Nephron (organoid): Measurements from ENCODE around the gene NEK7.

ENCODE experiments used
- H3K27ac Mint-ChIP-seq, 3 experiments: 2 replicates each; pipeline ENCODE4 v1.8.0; 2020; ENCODE audit warnings: mixed read lengths in 3 of 3, mild to moderate bottlenecking in 2 of 3, moderate library complexity in 1 of 3
- H3K27me3 Mint-ChIP-seq: 2 replicates; pipeline ENCODE4 v1.8.0; 2021; ENCODE audit warnings: low read depth, mild to moderate bottlenecking, moderate library complexity, mixed read lengths
- H3K36me3 Mint-ChIP-seq: 2 replicates; pipeline ENCODE4 v1.8.0; 2020; ENCODE audit warnings: low read depth, mixed read lengths
- H3K4me1 Mint-ChIP-seq: 2 replicates; pipeline ENCODE4 v1.8.0; 2020; ENCODE audit warnings: mixed read lengths
- H3K4me3 Mint-ChIP-seq, 3 experiments: 2 replicates each; pipeline ENCODE4 v1.8.0; 2020; ENCODE audit warnings: mild to moderate bottlenecking in 3 of 3, mixed read lengths in 3 of 3, moderate library complexity in 2 of 3
- H3K9me3 Mint-ChIP-seq: 2 replicates; pipeline ENCODE4 v1.8.0; 2020; ENCODE audit warnings: mixed read lengths
- CTCF ChIP-seq, 3 experiments: fragments of 200-600 bp; sonication (generic); IDR thresholded peaks; one replicate each; pipeline ENCODE4 v1.5.0; 2021; ENCODE audit warnings: antibody characterized with exemption in 3 of 3; ENCODE audit not compliant: unreplicated experiment in 3 of 3

NEK7 gene

GRCh38 chr1:198234520-198235251 lies 77.9 kb downstream of the NEK7 start:
- no peaks in the 10 kb centered on the region for H3K27me3 Mint-ChIP-seq
- peak overlapping the region in 1 of 3 experiments; percentile 26 for H3K4me3 Mint-ChIP-seq
- no peaks in the 10 kb centered on the region for H3K9me3 Mint-ChIP-seq
- H3K4me1 Mint-ChIP-seq = peaks cover 6% of the 10 kb centered on the region
- TF ChIP-seq CTCF (IDR thresholded peaks at IDR 0.05; ENCODE audit: unreplicated experiment in 3 of 3) = no peak
- H3K27ac Mint-ChIP-seq = peak overlapping the region in 2 of 3 experiments; percentile 50 to 59
- peaks cover 6% of the 10 kb centered on the region for H3K36me3 Mint-ChIP-seq

GRCh38 chr1:198238121-198238520 lies 81.3 kb downstream of the NEK7 start:
- no peaks in the 10 kb centered on the region for H3K4me1 Mint-ChIP-seq
- no peaks in the 10 kb centered on the region for H3K9me3 Mint-ChIP-seq
- H3K4me3 Mint-ChIP-seq = no peak overlapping the region
- no peak overlapping the region for H3K27ac Mint-ChIP-seq
- TF ChIP-seq CTCF (IDR thresholded peaks at IDR 0.05; ENCODE audit: unreplicated experiment in 3 of 3) = no peak
- no peaks in the 10 kb centered on the region for H3K27me3 Mint-ChIP-seq
- H3K36me3 Mint-ChIP-seq = peaks cover 6% of the 10 kb centered on the region

- Mint-ChIP-seq H3K36me3 (peaks cover 5% of the 10 kb centered on the region), H3K27ac (no peak overlapping the region), H3K9me3 (no peaks in the 10 kb centered on the region), H3K4me1 (no peaks in the 10 kb centered on the region), H3K4me3 (no peak overlapping the region), H3K27me3 (no peaks in the 10 kb centered on the region)
- TF ChIP-seq CTCF (IDR thresholded peaks at IDR 0.05; ENCODE audit: unreplicated experiment in 3 of 3) = no peak
These were observed 84.8 kb downstream of the NEK7 start for GRCh38 chr1:198241553-198241952.

GRCh38 chr1:198244772-198245171 lies 88.0 kb downstream of the NEK7 start:
- no peak overlapping the region for H3K27ac Mint-ChIP-seq
- peaks cover 7% of the 10 kb centered on the region for H3K9me3 Mint-ChIP-seq
- H3K4me1 Mint-ChIP-seq = no peaks in the 10 kb centered on the region
- H3K4me3 Mint-ChIP-seq = no peak overlapping the region
- peaks cover 15% of the 10 kb centered on the region for H3K36me3 Mint-ChIP-seq
- H3K27me3 Mint-ChIP-seq = no peaks in the 10 kb centered on the region
- no peak for TF ChIP-seq CTCF (IDR thresholded peaks at IDR 0.05; ENCODE audit: unreplicated experiment in 3 of 3)

- H3K9me3 Mint-ChIP-seq = peaks cover 7% of the 10 kb centered on the region
- no peak overlapping the region for H3K27ac Mint-ChIP-seq
- TF ChIP-seq CTCF (IDR thresholded peaks at IDR 0.05; ENCODE audit: unreplicated experiment in 3 of 3) = no peak
- H3K36me3 Mint-ChIP-seq = peaks cover 15% of the 10 kb centered on the region
- no peaks in the 10 kb centered on the region for H3K27me3 Mint-ChIP-seq
- no peak overlapping the region for H3K4me3 Mint-ChIP-seq
- H3K4me1 Mint-ChIP-seq = no peaks in the 10 kb centered on the region
These were observed 88.6 kb downstream of the NEK7 start for GRCh38 chr1:198245379-198245778.

- H3K36me3 Mint-ChIP-seq = peaks cover 15% of the 10 kb centered on the region
- H3K9me3 Mint-ChIP-seq = peaks cover 7% of the 10 kb centered on the region
- no peak overlapping the region for H3K4me3 Mint-ChIP-seq
- H3K27ac Mint-ChIP-seq = no peak overlapping the region
- H3K27me3 Mint-ChIP-seq = no peaks in the 10 kb centered on the region
- TF ChIP-seq CTCF (IDR thresholded peaks at IDR 0.05; ENCODE audit: unreplicated experiment in 3 of 3) = no peak
- H3K4me1 Mint-ChIP-seq = no peaks in the 10 kb centered on the region
These were observed 89.5 kb downstream of the NEK7 start for GRCh38 chr1:198246337-198246736.
